Stomach smooth muscle (tissue), 2 donors: ENCODE results near the gene IDNK.
A peak's percentile ranks its signal among the peaks of the same experiment; 100 is the strongest.

Experiments used
- H3K27ac ChIP-seq: one replicate; pipeline ENCODE4 v1.7.0; 2013; ENCODE audit warnings: mild to moderate bottlenecking, low read length, inconsistent platforms
- H3K27me3 ChIP-seq, 2 donors: one replicate each; pipeline ENCODE4 v1.7.0; 2013; ENCODE audit warnings: low read length in 2 of 2; ENCODE audit not compliant: insufficient read depth in 2 of 2, control insufficient read depth in 1 of 2
- H3K36me3 ChIP-seq, 2 donors: one replicate each; pipeline ENCODE4 v1.7.0; 2013; ENCODE audit warnings: low read length in 2 of 2; ENCODE audit not compliant: control insufficient read depth in 2 of 2, insufficient read depth in 2 of 2
- H3K4me1 ChIP-seq: one replicate; pipeline ENCODE4 v1.7.0; 2013; ENCODE audit warnings: low read length; ENCODE audit not compliant: control insufficient read depth, insufficient read depth
- H3K4me3 ChIP-seq, 2 donors: one replicate each; pipeline ENCODE4 v1.7.0; 2013; ENCODE audit warnings: low read length in 2 of 2
- H3K9ac ChIP-seq, 2 donors: one replicate each; pipeline ENCODE4 v1.7.0; 2013; ENCODE audit warnings: low read length in 2 of 2, mild to moderate bottlenecking in 1 of 2
- H3K9me3 ChIP-seq, 2 donors: one replicate each; pipeline ENCODE4 v1.7.0; 2013; ENCODE audit warnings: low read length in 2 of 2; ENCODE audit not compliant: control insufficient read depth in 2 of 2
- donor health status: healthy.
- donor health status: Pancreatic carcinoma.

IDNK gene

DNA sequence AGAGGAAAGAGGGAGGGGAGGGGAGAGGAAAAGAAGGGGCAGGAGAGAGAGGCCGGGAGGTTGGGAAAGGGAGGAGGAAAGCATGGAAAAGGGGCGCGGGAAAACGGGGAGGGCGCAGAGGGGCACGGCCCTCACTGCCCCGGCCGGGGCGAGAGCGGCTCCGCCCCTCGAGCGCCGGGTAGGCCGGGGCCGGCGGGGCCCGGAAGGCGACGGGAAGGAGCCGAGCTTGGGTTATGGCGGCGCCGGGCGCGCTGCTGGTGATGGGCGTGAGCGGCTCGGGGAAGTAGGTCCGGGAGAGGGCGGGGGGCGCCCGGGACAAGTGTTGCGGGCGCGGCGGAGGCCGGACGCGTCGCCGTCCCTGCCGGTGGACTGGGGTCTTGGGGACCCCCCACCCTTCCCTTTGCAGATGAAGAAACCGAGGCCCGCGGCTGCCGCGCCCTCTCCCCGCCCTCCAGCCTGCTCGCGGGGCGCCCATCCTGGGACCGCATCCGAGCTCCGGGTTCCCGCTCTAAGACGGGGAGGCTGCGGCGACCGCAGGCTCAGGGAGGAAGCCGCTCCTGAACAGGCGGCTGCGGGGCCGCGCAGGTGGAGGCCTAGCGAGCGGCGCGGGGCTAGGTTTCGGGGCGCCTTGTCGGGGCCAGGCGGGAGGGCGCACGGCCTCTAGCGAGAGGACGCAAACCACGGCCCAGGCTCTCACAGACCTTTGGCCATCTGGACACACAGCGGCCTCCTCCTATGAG is at the start of gene IDNK:
IDNK (plus strand) TSS at position 205 of the 740 bp plus-strand sequence; CDS start at position 234, 29 bp downstream.
- H3K36me3 ChIP-seq: peaks cover 2 to 8% of the 10 kb centered on the region in 2 donors
- peak within 1 kb of the TSS; percentile 62 for H3K27ac ChIP-seq
- H3K9me3 ChIP-seq: no peaks in the 10 kb centered on the region
- peaks cover 0 to 2% of the 10 kb centered on the region in 2 donors for H3K27me3 ChIP-seq
- peak within 1 kb of the TSS; percentile 86 to 88 for H3K9ac ChIP-seq
- H3K4me1 ChIP-seq: no peaks in the 10 kb centered on the region
- H3K4me3 ChIP-seq: peak within 1 kb of the TSS; percentile 58 to 81

DNA sequence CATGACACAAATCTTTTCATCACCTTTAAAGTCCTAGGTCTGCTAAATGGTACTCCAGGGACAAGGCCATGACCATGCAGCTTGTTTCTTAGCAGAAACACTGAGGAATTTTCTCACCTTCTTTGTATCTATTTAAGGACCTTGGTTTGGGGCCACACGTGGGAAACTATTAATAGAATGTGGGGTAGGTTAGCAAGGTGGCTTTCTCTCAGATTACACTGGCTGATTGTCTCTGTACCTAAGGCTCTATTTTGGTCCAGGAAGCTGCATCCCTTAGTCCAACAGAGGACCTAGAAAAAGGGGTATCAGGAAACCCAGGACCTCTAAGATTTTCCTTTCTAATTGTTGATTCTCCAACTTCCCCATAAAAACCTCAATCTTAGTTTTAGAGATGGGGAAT is 48.5 kb upstream of the IDNK start:
- H3K4me3 ChIP-seq: no peak overlapping the region
- no peak overlapping the region for H3K9ac ChIP-seq
- H3K9me3 ChIP-seq: no peaks in the 10 kb centered on the region
- H3K4me1 ChIP-seq: no peaks in the 10 kb centered on the region
- H3K27me3 ChIP-seq: no peaks in the 10 kb centered on the region
- H3K36me3 ChIP-seq: no peaks in the 10 kb centered on the region
- no peak overlapping the region for H3K27ac ChIP-seq

DNA sequence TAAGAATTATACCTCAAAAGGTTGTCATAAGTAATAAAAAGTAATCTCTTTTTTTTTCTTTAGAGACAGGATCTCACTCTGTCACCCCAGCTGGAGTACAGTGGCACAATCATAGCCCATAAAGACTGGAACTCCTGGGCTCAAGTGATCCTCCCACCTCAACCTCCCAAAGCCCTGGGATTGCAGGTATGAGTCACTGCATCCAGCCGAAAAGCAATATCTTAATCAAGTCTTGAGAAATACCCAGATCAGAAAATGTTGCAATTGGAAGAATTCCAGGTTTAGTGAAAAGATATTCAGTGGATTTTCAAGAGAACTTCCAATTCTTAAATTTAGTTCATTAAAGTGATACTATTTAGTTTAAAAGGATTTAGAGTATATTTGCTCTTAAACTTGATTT is 40.9 kb upstream of the IDNK start:
- Histone ChIP-seq H3K27ac (no peak overlapping the region), H3K9ac (no peak overlapping the region), H3K9me3 (no peaks in the 10 kb centered on the region), H3K4me3 (no peak overlapping the region), H3K4me1 (no peaks in the 10 kb centered on the region), H3K27me3 (no peaks in the 10 kb centered on the region), H3K36me3 (no peaks in the 10 kb centered on the region)

DNA sequence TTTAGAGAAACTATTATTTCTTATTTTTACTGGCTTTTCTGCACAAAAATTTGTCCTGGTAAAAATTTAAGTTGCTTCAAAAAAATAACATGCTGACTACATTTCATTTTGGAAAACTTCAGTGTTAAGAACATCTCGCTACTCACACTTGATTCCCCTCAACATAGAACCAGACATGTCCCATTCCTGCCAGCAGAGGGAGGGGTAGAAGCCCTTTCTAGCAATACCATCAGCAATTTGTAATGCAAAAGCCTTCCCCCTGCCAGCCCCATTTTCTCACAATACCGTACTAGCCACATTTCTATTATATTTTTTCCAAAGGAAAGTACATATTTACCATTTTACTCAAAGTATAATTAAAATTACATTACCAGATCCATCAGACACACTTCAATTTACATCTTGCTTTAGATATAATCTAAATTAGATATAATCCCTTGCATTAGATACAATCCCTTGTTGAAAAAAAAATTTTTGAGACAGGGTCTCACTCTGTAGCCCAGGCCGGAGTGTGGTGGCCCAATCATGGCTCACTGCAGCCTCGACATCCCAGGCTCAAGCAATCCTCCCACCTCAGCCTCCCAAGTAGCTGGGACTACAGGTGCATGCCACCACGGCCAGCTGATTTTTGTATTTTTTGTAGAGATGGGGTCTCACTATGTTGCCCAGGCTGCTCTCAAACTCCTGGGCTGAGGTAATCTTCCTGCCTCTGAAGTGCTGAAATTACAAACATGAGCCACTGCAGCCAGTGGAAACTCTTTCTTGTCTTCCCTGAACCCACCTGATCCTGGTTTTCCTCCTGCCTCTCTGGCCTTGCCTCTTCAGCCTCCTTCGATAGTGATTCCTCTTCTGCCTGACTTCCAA is 39.6 kb upstream of the IDNK start:
- Histone ChIP-seq H3K36me3 (no peaks in the 10 kb centered on the region), H3K4me3 (no peak overlapping the region), H3K9me3 (no peaks in the 10 kb centered on the region), H3K9ac (no peak overlapping the region), H3K4me1 (no peaks in the 10 kb centered on the region), H3K27ac (no peak overlapping the region), H3K27me3 (no peaks in the 10 kb centered on the region)

GRCh38 chr9:83584995-83585394 is 37.9 kb upstream of the IDNK start:
- Histone ChIP-seq H3K27ac (no peak overlapping the region), H3K36me3 (no peaks in the 10 kb centered on the region), H3K9me3 (no peaks in the 10 kb centered on the region), H3K27me3 (no peaks in the 10 kb centered on the region), H3K9ac (no peak overlapping the region), H3K4me3 (no peak overlapping the region), H3K4me1 (no peaks in the 10 kb centered on the region)

- no peak overlapping the region for H3K27ac ChIP-seq
- no peak overlapping the region for H3K4me3 ChIP-seq
- no peaks in the 10 kb centered on the region for H3K9me3 ChIP-seq
- no peaks in the 10 kb centered on the region for H3K36me3 ChIP-seq
- no peak overlapping the region for H3K9ac ChIP-seq
- H3K4me1 ChIP-seq: no peaks in the 10 kb centered on the region
- H3K27me3 ChIP-seq: no peaks in the 10 kb centered on the region
Measured at GRCh38 chr9:83588256-83588655, 34.7 kb upstream of the IDNK start.

DNA sequence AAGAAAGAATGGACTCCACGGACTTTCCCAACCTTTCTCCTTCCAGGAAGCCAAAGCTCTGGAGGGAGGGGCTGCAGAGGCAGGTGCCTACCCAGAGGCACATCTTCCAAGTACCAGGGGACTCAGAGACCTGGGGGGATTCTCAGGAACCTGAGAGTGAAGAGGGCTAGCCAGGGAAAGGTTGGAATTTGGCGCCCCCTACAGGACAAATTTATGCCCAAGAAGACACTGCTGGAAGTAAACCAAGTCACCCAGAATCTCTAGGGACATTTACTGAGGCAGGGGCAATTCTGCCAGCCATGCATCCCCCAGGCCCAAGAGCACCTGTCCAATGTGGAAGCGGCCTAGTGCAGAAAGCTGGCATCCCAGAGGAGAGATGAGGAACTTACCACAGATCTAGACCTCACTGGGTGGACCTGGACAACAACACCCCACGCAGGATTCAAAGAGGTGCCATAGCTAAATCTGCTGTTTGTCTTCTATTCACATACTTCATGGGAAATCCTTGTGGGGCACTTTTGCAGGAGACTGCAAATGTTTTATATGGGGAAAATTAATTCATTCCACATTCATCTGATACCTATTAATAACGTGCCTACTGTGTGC is 25.9 kb upstream of the IDNK start:
- Histone ChIP-seq H3K4me3 (no peak overlapping the region), H3K36me3 (no peaks in the 10 kb centered on the region), H3K9me3 (no peaks in the 10 kb centered on the region), H3K27ac (no peak overlapping the region), H3K9ac (no peak overlapping the region), H3K4me1 (no peaks in the 10 kb centered on the region), H3K27me3 (no peaks in the 10 kb centered on the region)

DNA sequence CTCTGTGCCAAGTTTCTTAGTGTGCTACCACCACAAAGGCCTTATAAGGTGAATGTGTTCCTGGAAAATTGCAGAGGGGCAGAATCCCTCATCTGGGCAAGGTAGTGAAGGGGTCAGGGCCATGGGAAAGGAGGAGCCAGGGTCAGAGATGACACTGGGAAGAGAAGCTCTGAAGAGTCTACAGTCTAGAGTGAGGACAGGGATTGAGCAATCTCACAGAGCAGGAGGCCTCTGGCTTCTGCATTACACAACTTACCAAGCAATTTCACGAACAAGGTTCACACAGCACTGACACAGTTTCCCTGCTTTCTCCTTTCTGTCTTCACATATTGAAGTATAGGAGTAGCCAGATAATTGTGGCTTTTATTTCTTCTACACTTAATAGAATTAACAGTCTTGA is 24.5 kb upstream of the IDNK start:
- no peaks in the 10 kb centered on the region for H3K9me3 ChIP-seq
- no peaks in the 10 kb centered on the region for H3K27me3 ChIP-seq
- H3K4me1 ChIP-seq: no peaks in the 10 kb centered on the region
- no peaks in the 10 kb centered on the region for H3K36me3 ChIP-seq
- H3K27ac ChIP-seq: no peak overlapping the region
- H3K4me3 ChIP-seq: no peak overlapping the region
- no peak overlapping the region for H3K9ac ChIP-seq

- Histone ChIP-seq H3K9me3 (no peaks in the 10 kb centered on the region), H3K36me3 (no peaks in the 10 kb centered on the region), H3K27ac (no peak overlapping the region), H3K9ac (no peak overlapping the region), H3K4me1 (no peaks in the 10 kb centered on the region), H3K4me3 (no peak overlapping the region), H3K27me3 (no peaks in the 10 kb centered on the region)
Measured at GRCh38 chr9:83599071-83599470, 23.9 kb upstream of the IDNK start.

GRCh38 chr9:83601463-83601862 is 21.5 kb upstream of the IDNK start:
- Histone ChIP-seq H3K9ac (no peak overlapping the region), H3K4me3 (no peak overlapping the region), H3K4me1 (no peaks in the 10 kb centered on the region), H3K36me3 (no peaks in the 10 kb centered on the region), H3K9me3 (no peaks in the 10 kb centered on the region), H3K27ac (no peak overlapping the region), H3K27me3 (no peaks in the 10 kb centered on the region)
